ENCODE results near the gene TPX2.
A peak's percentile ranks its signal among the peaks of the same experiment; 100 is the strongest.
"Not testable (repeated sequence)": the region's sequence is repeated elsewhere in the genome, so short reads cannot be mapped to it uniquely, and the experiment has no call there.

Gene TPX2

DNA sequence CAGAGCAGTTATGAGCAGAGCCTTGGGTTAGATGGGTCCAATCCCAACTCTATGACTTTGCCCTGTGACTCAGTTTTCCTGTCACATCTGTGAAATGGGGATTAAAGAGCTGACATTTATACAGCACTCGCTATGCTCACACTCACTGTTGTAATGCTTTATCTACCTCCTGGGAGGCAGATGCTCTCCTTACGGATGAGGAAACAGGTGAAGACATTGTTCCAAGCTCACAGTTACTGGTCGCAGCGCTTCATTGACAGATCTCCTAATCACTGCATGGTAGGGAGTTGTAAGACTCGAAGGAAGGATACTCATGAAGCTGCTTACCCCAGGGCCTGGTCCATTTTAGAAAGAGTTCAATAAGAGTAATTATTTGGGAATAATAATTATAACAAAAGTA lies 77.1 kb downstream of the TPX2 start:
- no peak overlapping the region for H3K27ac Mint-ChIP-seq
- DNase-seq (ENCODE audit: low spot score): no peak
- H3K4me3 Mint-ChIP-seq: no peak overlapping the region
- no peaks in the 10 kb centered on the region for H3K36me3 Mint-ChIP-seq (ENCODE audit: low read depth)
- no peaks in the 10 kb centered on the region for H3K27me3 Mint-ChIP-seq (ENCODE audit: low read depth)
- H3K4me1 Mint-ChIP-seq (ENCODE audit: low read depth): no peaks in the 10 kb centered on the region
- H3K9me3 Mint-ChIP-seq: no peaks in the 10 kb centered on the region

DNA sequence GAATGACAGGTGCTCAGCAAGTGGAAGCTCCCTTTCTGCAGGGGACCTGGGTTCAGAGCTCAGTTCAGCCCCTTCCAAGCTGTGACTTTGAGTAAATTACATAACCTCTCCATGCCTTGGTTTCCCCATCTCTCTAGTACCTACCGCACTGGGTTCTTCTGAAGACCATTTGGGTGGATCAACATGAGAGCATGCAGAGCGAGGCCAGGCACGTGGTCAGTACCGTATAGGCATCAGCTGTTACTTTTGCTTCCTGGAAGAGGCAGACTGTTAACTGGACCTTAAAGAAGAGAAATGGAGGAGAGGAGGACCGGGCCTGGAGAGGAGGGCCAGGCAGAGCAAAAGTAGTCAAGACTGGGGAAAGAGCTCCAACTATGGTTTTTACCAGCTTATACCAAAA lies 78.4 kb downstream of the TPX2 start:
- no peaks in the 10 kb centered on the region for H3K36me3 Mint-ChIP-seq (ENCODE audit: low read depth)
- H3K4me1 Mint-ChIP-seq (ENCODE audit: low read depth): no peaks in the 10 kb centered on the region
- no peak overlapping the region for H3K27ac Mint-ChIP-seq
- no peaks in the 10 kb centered on the region for H3K9me3 Mint-ChIP-seq
- H3K4me3 Mint-ChIP-seq: no peak overlapping the region
- no peaks in the 10 kb centered on the region for H3K27me3 Mint-ChIP-seq (ENCODE audit: low read depth)
- no peak for DNase-seq (ENCODE audit: low spot score)

DNA sequence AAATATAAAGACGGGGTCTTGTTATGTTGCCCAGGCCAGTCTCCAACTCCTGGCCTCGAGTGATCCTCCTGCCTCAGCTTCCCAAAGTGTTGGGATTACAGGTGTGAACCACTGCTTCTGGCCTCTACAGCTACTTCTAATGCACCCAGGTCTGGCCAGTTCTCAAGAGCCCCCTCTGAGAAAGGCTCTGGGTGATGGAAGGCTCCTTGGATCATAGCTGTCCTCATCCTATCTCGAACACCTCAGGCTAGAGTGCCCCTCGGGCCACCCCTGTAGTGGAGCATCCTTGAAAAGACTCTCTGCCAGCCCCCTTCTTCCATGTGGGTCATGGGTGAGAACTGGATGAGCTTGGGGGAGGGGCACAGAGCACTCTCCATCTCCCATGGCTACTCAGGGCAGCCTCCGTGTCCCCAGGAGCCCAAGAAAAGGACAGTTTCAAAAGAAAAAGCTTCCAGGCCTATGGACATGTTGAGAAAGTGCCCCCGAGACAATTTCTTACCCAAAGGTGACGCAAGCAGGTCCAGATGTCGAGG lies 79.4 kb downstream of the TPX2 start:
- H3K36me3 Mint-ChIP-seq (ENCODE audit: low read depth): no peaks in the 10 kb centered on the region
- H3K4me3 Mint-ChIP-seq: no peak overlapping the region

DNA sequence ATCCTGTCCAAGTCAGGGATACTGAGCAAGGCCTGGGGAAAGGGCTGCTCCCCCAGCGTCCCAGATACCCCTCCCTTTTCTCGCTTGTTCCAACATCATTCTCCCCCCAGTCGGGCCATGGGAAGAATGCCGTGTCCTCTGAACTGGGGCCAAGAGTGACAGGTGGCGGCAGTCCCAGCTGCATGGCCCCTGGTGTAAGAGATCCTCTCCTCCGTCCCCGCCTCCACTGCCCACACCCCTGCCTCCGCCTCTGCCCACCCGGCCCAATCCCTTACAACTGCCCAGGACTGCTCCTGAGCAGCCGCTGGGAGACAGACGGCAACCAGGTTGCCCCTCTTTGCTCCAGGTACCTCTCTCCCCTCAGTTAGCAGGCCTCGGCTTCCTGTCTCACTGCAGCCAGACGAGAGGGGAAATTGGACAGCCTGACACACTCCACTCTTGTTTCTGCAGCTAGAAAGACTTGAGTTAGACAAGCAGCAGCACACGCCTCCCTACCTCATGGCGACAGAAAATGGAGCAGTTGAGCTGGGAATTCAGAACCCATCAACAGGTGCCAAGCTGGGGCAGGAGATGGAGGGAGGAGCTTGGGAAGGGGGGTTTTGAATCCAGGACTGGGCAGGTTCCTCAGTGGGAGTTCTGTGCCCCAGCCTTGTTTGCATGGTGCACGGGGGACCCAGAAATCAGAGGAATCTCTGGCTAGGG lies 80.1 kb downstream of the TPX2 start, which contains the start of gene MYLK2:
TSS of gene MYLK2 (plus strand) at position 274 of the 702 bp plus-strand sequence. CDS start at position 499, 225 bp downstream.
- Mint-ChIP-seq H3K9me3 (no peaks in the 10 kb centered on the region), H3K4me1 (ENCODE audit: low read depth) (no peaks in the 10 kb centered on the region), H3K27me3 (ENCODE audit: low read depth) (no peaks in the 10 kb centered on the region), H3K27ac (no peak within 1 kb of the TSS), H3K36me3 (ENCODE audit: low read depth) (no peaks in the 10 kb centered on the region), H3K4me3 (no peak within 1 kb of the TSS)
- DNase-seq (ENCODE audit: low spot score): no peak

More for the DNA sequence above, 79.4 kb downstream of the TPX2 start:
- DNase-seq (ENCODE audit: low spot score): no peak
- Mint-ChIP-seq H3K27me3 (ENCODE audit: low read depth) (no peaks in the 10 kb centered on the region), H3K9me3 (no peaks in the 10 kb centered on the region), H3K4me1 (ENCODE audit: low read depth) (no peaks in the 10 kb centered on the region), H3K27ac (no peak overlapping the region)

DNA sequence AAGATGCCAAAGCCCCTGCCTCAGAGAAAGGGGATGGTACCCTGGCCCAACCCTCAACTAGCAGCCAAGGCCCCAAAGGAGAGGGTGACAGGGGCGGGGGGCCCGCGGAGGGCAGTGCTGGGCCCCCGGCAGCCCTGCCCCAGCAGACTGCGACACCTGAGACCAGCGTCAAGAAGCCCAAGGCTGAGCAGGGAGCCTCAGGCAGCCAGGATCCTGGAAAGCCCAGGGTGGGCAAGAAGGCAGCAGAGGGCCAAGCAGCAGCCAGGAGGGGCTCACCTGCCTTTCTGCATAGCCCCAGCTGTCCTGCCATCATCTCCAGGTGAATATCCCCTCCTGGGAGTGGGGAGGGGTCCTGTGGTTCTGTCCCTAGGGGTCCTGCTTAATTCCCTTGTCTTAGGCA lies 81.1 kb downstream of the TPX2 start:
- no peak for DNase-seq (ENCODE audit: low spot score)
- Mint-ChIP-seq H3K4me3 (no peak overlapping the region), H3K27me3 (ENCODE audit: low read depth) (no peaks in the 10 kb centered on the region), H3K4me1 (ENCODE audit: low read depth) (no peaks in the 10 kb centered on the region), H3K36me3 (ENCODE audit: low read depth) (no peaks in the 10 kb centered on the region), H3K27ac (no peak overlapping the region), H3K9me3 (no peaks in the 10 kb centered on the region)

DNA sequence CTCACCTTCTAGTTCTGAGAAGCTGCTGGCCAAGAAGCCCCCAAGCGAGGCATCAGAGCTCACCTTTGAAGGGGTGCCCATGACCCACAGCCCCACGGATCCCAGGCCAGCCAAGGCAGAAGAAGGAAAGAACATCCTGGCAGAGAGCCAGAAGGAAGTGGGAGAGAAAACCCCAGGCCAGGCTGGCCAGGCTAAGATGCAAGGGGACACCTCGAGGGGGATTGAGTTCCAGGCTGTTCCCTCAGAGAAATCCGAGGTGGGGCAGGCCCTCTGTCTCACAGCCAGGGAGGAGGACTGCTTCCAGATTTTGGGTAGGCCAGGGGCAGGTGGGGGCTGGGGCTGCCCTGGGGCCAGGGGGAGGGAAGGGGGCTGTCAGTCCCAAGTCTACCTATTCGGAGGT lies 82.3 kb downstream of the TPX2 start:
- H3K4me3 Mint-ChIP-seq: no peak overlapping the region
- no peaks in the 10 kb centered on the region for H3K4me1 Mint-ChIP-seq (ENCODE audit: low read depth)
- no peaks in the 10 kb centered on the region for H3K36me3 Mint-ChIP-seq (ENCODE audit: low read depth)
- no peaks in the 10 kb centered on the region for H3K9me3 Mint-ChIP-seq
- no peaks in the 10 kb centered on the region for H3K27me3 Mint-ChIP-seq (ENCODE audit: low read depth)
- no peak overlapping the region for H3K27ac Mint-ChIP-seq
- DNase-seq (ENCODE audit: low spot score): no peak

DNA sequence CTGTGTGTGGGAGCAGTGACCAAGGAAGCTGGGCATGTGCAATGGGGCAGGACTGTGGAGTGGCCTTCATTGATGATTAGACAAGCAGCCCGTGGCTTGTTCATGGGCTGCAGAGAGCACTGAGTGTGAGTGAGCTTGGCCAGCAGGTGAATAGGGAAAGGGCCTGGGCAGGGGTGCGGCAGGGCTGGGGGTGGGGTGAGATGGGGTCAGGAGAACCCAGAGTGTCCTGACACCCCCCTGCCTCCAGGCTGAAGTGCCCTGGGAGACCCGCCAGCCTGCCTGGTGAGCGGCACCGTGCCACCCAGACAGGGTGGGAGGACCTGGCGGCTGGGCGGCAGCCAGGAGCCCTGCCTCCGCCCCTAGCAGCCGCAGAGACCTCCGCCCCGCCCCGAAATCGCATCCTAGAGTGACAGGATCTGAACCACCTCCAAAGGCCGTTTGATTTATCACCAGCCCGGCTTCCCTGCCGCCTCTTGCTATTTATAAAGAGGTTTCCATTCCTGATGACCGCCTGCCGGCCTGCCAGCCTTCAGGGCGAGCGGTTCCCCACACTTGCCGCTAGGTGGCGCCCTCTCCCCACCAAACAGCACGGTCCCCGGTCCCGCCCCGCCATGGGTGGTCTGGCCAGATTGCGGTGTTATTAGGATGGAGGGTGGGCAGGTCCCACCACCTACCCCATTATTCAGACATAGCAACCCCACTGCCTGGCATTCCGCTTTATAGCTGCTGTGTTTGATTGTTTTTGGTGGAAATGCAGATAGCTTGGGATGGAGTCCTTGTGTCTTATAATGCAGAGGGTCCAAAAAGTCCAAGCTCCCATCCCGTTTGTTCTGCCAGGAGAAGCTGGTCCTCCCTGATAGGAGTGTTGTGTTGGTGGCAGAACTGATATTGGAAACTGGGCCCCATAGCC lies 83.6 kb downstream of the TPX2 start:
- no peaks in the 10 kb centered on the region for H3K27me3 Mint-ChIP-seq (ENCODE audit: low read depth)
- H3K9me3 Mint-ChIP-seq: no peaks in the 10 kb centered on the region
- H3K27ac Mint-ChIP-seq: no peak overlapping the region
- no peak overlapping the region for H3K4me3 Mint-ChIP-seq
- no peaks in the 10 kb centered on the region for H3K4me1 Mint-ChIP-seq (ENCODE audit: low read depth)
- H3K36me3 Mint-ChIP-seq (ENCODE audit: low read depth): no peaks in the 10 kb centered on the region
- peak; percentile 57 for DNase-seq (ENCODE audit: low spot score)

DNA sequence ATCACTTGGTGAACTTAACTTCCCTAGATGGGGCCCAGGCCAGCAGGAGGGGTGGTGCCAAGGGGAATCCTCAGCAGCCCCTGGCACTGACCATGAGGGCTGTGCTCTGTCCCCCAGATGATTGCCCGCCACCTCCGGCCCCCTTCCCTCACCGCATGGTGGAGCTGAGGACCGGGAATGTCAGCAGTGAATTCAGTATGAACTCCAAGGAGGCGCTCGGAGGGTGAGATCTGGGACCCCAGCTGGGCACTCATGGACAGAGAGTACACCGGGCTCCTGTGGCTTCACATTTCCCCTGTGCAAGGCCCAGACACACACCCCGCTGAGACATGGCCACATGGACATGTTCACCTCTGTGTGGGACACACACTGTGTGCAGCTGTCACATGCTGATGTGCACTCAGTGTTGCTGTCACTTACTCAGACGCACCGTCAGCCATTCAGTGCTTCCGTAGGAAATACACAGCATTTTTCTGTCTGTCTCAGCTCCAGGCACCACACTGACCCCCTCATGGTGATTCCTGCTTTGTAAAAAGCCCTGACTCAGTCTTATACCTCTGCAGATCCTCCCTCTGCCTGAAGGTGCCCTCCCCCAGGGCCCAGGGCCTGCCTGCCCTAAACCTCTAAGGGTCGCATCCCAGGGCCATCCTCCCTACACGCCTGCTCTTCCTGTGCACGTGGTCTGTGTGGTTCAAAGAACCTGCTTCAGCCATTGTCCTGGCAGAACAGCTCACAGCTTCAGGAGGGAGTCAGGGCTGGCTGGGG lies 84.5 kb downstream of the TPX2 start:
- no peaks in the 10 kb centered on the region for H3K9me3 Mint-ChIP-seq
- no peak for DNase-seq (ENCODE audit: low spot score)
- H3K4me1 Mint-ChIP-seq (ENCODE audit: low read depth): no peaks in the 10 kb centered on the region
- H3K4me3 Mint-ChIP-seq: no peak overlapping the region
- H3K27ac Mint-ChIP-seq: no peak overlapping the region
- no peaks in the 10 kb centered on the region for H3K27me3 Mint-ChIP-seq (ENCODE audit: low read depth)
- H3K36me3 Mint-ChIP-seq (ENCODE audit: low read depth): no peaks in the 10 kb centered on the region

DNA sequence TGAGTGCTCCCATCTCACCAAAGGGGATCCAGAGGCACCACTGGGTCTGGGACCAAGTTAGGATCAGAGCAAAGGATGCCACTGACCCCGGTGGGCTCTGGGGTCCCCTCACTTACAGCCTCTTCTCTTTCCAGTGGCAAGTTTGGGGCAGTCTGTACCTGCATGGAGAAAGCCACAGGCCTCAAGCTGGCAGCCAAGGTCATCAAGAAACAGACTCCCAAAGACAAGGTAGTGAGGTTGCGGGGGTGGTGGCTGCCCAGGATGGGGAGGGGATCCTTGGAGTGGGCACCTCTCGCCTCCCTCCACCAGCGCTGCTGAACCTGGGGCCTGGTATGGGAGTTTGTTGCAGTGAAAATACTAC lies 85.0 kb downstream of the TPX2 start:
- H3K27ac Mint-ChIP-seq: no peak overlapping the region
- no peak for DNase-seq (ENCODE audit: low spot score)
- no peak overlapping the region for H3K4me3 Mint-ChIP-seq
- H3K9me3 Mint-ChIP-seq: no peaks in the 10 kb centered on the region
- no peaks in the 10 kb centered on the region for H3K36me3 Mint-ChIP-seq (ENCODE audit: low read depth)
- H3K4me1 Mint-ChIP-seq (ENCODE audit: low read depth): no peaks in the 10 kb centered on the region
- H3K27me3 Mint-ChIP-seq (ENCODE audit: low read depth): no peaks in the 10 kb centered on the region

DNA sequence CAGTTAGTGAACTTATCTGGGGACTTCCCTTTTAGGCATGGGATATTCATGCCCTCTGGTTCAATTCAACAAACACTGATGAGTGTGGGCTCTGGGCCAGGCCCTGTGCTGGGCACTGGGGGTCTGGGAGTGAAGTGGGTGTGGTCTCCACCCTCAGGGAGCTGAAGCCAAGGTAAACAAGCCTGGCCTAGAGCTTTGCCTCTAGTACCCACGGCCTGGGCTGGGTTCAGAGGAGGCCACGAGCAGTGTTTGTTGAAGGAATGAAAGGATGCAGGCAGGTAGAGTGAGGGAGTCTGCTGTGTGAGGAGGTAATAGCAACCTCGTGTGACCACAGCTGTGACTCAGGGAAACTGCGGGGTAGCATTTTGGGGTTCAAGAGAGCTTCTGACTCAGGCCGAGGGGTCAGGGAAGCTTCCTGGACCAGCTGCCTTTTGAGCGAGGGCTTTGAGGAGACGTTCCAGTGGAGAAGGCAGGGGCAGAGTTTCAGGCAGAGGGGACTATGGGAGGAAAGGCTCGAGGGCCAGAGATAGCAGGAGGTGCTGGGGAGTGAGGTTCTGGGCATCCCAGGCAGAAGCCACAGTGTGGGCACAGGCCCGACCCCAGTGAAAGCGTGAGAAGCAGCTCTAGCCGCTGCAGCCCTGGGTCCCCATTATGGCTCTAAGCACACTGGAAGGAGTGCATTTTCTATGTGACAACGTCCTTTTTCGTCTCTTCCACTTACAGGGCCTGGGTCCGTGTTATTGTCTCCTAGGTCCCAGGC lies 85.6 kb downstream of the TPX2 start:
- Mint-ChIP-seq H3K36me3 (ENCODE audit: low read depth) (no peaks in the 10 kb centered on the region), H3K9me3 (no peaks in the 10 kb centered on the region), H3K4me3 (no peak overlapping the region), H3K27me3 (ENCODE audit: low read depth) (no peaks in the 10 kb centered on the region), H3K4me1 (ENCODE audit: low read depth) (no peaks in the 10 kb centered on the region), H3K27ac (no peak overlapping the region)
- DNase-seq (ENCODE audit: low spot score): no peak

DNA sequence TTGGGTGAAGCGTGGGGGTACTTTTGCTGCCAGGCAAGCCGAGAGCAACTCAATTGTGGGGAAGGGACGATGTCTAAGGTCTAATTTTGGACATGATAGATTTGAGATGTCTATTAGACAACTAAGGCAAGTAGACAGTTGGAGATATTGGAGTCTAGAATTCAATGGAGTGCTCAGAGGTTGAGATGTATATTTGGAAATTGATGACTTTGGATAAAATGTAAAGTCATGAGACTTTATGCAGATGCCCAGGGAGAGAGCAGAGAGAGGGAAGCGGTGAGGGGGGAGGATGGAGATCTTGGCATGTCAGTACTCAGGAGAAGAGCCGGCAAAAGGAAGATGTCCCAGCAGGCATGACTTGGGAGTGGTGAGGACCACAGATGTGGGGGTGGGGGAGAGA lies 87.0 kb downstream of the TPX2 start:
- H3K9me3 Mint-ChIP-seq: no peaks in the 10 kb centered on the region
- no peaks in the 10 kb centered on the region for H3K36me3 Mint-ChIP-seq (ENCODE audit: low read depth)
- no peak for DNase-seq (ENCODE audit: low spot score)
- H3K27me3 Mint-ChIP-seq (ENCODE audit: low read depth): no peaks in the 10 kb centered on the region
- no peaks in the 10 kb centered on the region for H3K4me1 Mint-ChIP-seq (ENCODE audit: low read depth)
- no peak overlapping the region for H3K27ac Mint-ChIP-seq
- H3K4me3 Mint-ChIP-seq: no peak overlapping the region

DNA sequence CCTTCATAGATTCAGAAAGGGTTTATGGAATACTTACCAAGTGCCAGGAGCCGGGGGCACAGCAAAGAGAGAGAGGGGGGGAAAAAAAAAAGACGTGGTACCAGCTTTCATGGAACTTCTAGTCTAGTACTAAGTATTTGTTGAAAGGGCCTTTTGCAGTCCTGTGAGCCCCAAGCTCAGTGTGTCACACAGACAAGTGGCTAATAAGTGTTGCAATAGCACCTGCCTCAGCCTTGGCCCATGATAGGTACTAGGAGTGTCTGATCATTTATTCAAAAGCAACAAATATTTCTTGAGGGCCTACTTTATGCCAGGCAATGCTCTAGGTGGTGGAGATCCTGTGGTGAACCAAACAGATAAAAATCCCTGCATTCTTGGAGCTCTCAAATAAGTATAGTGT lies 88.0 kb downstream of the TPX2 start:
- Mint-ChIP-seq H3K9me3 (no peaks in the 10 kb centered on the region), H3K36me3 (ENCODE audit: low read depth) (no peaks in the 10 kb centered on the region), H3K4me1 (ENCODE audit: low read depth) (no peaks in the 10 kb centered on the region), H3K27ac (no peak overlapping the region), H3K27me3 (ENCODE audit: low read depth) (no peaks in the 10 kb centered on the region), H3K4me3 (no peak overlapping the region)
- DNase-seq (ENCODE audit: low spot score): no peak

DNA sequence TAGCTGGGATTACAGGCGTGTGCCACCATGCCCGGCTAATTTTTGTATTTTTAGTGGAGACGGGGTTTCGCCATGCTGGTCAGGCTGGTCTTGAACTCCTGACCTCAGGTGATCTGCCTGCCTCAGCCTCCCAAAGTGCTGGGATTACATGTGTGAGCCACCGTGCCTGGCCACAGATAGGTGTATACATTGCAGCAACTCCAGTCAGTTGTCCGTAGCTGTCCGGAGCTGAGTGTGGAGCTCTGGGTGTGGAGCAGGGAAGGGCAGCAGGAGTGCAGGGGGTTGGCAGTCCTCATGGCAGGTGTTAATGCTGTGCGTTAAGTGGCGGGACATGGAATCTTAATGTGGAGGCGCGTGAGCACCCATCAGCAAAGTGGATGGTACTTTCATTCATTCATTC lies 88.9 kb downstream of the TPX2 start:
- H3K4me3 Mint-ChIP-seq: not testable (repeated sequence)

More for the DNA sequence above, 88.9 kb downstream of the TPX2 start:
- H3K27ac Mint-ChIP-seq; H3K9me3 Mint-ChIP-seq; DNase-seq (ENCODE audit: low spot score); H3K27me3 Mint-ChIP-seq (ENCODE audit: low read depth); H3K36me3 Mint-ChIP-seq (ENCODE audit: low read depth); H3K4me1 Mint-ChIP-seq (ENCODE audit: low read depth): not testable (repeated sequence)

Measured in T-helper 2 cell treated with Interferon-gamma antibody and Interleukin-4, amounts not matched to agents 5 μg/mL and 100 μg/mL, for 36 hours (primary cell).